Measurements from ENCODE around the gene MED13L. TPM values are rescaled to one million over a fixed set of nuclear protein-coding genes. Genes with fewer than 3 reads are reported as not detected.

Gene MED13L
- total and polyA plus RNA-seq, 2 experiments from 2014 or later, result 11.7 to 88.7 TPM

GRCh38 chr12:116165036-116165425, 112.5 kb downstream of the MED13L start:
- Histone ChIP-seq H3K36me3 (ENCODE audit: low read depth) (no peaks in the 10 kb centered on the region), H3K9me2 (ENCODE audit: insufficient read depth) (no peaks in the 10 kb centered on the region), H4K20me1 (ENCODE audit: insufficient read depth) (peaks cover 54% of the 10 kb centered on the region), H3K4me2 (ENCODE audit: unreplicated experiment) (peak overlapping the region; percentile 6), H3K27ac (peak overlapping the region; percentile 38), H3K9me3 (ENCODE audit: low read depth) (no peaks in the 10 kb centered on the region), H2AFZ (no peak overlapping the region), H3K79me2 (ENCODE audit: insufficient read depth) (peaks cover 100% of the 10 kb centered on the region), H3K27me3 (replicated peaks; ENCODE audit: insufficient read depth) (no peaks in the 10 kb centered on the region), H3K9ac (no peak overlapping the region), H3K4me3 (peak overlapping the region; percentile 27; the same call in 1 of the 2 replicates), H3K4me1 (ENCODE audit: insufficient read depth) (peaks cover 56% of the 10 kb centered on the region), H3F3A (ENCODE audit: insufficient read depth) (peaks cover 17% of the 10 kb centered on the region)
- TF ChIP-seq EZH2 (IDR thresholded peaks at IDR 0.05; ENCODE audit: insufficient read depth, poor library complexity, severe bottlenecking) (no peak), EZH2phosphoT487 (IDR thresholded peaks at IDR 0.05; ENCODE audit: insufficient read depth, low read depth) (no peak)
- 54 to 61% methylated on average over 4 of the region's 4 CpGs for WGBS, 2 experiments (ENCODE audit: low coverage in 1 of 2, low lambda C conversion rate in 2 of 2, missing lambda C conversion rate in 2 of 2)
- DNase-seq, result peak; percentile 74
- in situ Hi-C loops (cut with MboI), result no loop called here

- Histone ChIP-seq H3K4me1 (ENCODE audit: insufficient read depth) (peaks cover 62% of the 10 kb centered on the region), H3F3A (ENCODE audit: insufficient read depth) (peaks cover 17% of the 10 kb centered on the region), H3K9me3 (ENCODE audit: low read depth) (no peaks in the 10 kb centered on the region), H3K9me2 (ENCODE audit: insufficient read depth) (no peaks in the 10 kb centered on the region), H3K36me3 (ENCODE audit: low read depth) (no peaks in the 10 kb centered on the region), H3K79me2 (ENCODE audit: insufficient read depth) (peaks cover 100% of the 10 kb centered on the region), H4K20me1 (ENCODE audit: insufficient read depth) (peaks cover 48% of the 10 kb centered on the region), H3K9ac (no peak overlapping the region), H2AFZ (no peak overlapping the region), H3K27ac (peak overlapping the region; percentile 38), H3K4me2 (ENCODE audit: unreplicated experiment) (peak overlapping the region; percentile 6), H3K4me3 (peak overlapping the region; percentile 27; the same call in 1 of the 2 replicates), H3K27me3 (replicated peaks; ENCODE audit: insufficient read depth) (no peaks in the 10 kb centered on the region)
- no peak for TF ChIP-seq EZH2phosphoT487 (IDR thresholded peaks at IDR 0.05; ENCODE audit: insufficient read depth, low read depth)
- no peak for TF ChIP-seq EZH2 (IDR thresholded peaks at IDR 0.05; ENCODE audit: insufficient read depth, poor library complexity, severe bottlenecking)
- DNase-seq, result peak; percentile 54
- in situ Hi-C loops (cut with MboI), result no loop called here
- 21 to 22% methylated on average over 3 of the region's 3 CpGs for WGBS, 2 experiments (ENCODE audit: low coverage in 1 of 2, low lambda C conversion rate in 2 of 2, missing lambda C conversion rate in 2 of 2)
Observed at GRCh38 chr12:116164250-116165035, 113.0 kb downstream of the MED13L start.

- no peak for DNase-seq
- 70 to 74% methylated on average over 3 of the region's 3 CpGs for WGBS, 2 experiments (ENCODE audit: low coverage in 1 of 2, low lambda C conversion rate in 2 of 2, missing lambda C conversion rate in 2 of 2)
- H3K27ac ChIP-seq, result no peak overlapping the region
- H3K9me2 ChIP-seq (ENCODE audit: insufficient read depth), result no peaks in the 10 kb centered on the region
- no peak overlapping the region for H3K4me3 ChIP-seq
- H3K36me3 ChIP-seq (ENCODE audit: low read depth), result no peaks in the 10 kb centered on the region
- peaks cover 70% of the 10 kb centered on the region for H3K4me1 ChIP-seq (ENCODE audit: insufficient read depth)
- H2AFZ ChIP-seq, result no peak overlapping the region
- in situ Hi-C loops (cut with MboI), result no loop called here
- no peaks in the 10 kb centered on the region for H3K9me3 ChIP-seq (ENCODE audit: low read depth)
- no peaks in the 10 kb centered on the region for H3K27me3 ChIP-seq (replicated peaks; ENCODE audit: insufficient read depth)
- H3K9ac ChIP-seq, result no peak overlapping the region
- peaks cover 17% of the 10 kb centered on the region for H3F3A ChIP-seq (ENCODE audit: insufficient read depth)
- TF ChIP-seq EZH2phosphoT487 (IDR thresholded peaks at IDR 0.05; ENCODE audit: insufficient read depth, low read depth) (no peak), EZH2 (IDR thresholded peaks at IDR 0.05; ENCODE audit: insufficient read depth, poor library complexity, severe bottlenecking) (no peak)
- peaks cover 55% of the 10 kb centered on the region for H4K20me1 ChIP-seq (ENCODE audit: insufficient read depth)
- peaks cover 100% of the 10 kb centered on the region for H3K79me2 ChIP-seq (ENCODE audit: insufficient read depth)
- no peak overlapping the region for H3K4me2 ChIP-seq (ENCODE audit: unreplicated experiment)
Observed at GRCh38 chr12:116162071-116162470, 115.4 kb downstream of the MED13L start.

DNA sequence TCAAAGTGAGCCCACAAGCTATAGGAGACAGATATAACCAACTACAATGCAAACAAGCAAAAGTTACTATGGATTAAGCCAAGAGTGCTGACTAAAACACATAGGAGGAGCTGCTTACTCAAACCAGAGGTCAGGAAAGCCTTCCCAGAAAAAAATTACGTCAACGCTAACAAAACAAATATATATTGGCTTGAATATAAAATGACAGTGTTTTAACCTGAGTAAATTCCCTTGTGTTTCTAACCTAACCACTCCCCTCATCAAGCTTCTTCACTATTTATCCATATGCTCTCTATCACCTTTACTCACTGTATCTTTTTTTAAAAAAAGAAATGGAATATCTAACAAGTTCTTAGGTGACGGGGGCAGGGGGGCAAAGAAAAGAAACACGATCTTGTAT, 115.9 kb downstream of the MED13L start:
- Histone ChIP-seq H3K4me2 (ENCODE audit: unreplicated experiment) (no peak overlapping the region), H3F3A (ENCODE audit: insufficient read depth) (peaks cover 17% of the 10 kb centered on the region), H3K9me3 (ENCODE audit: low read depth) (no peaks in the 10 kb centered on the region), H3K9ac (no peak overlapping the region), H3K9me2 (ENCODE audit: insufficient read depth) (no peaks in the 10 kb centered on the region), H2AFZ (no peak overlapping the region), H4K20me1 (ENCODE audit: insufficient read depth) (peaks cover 55% of the 10 kb centered on the region), H3K36me3 (ENCODE audit: low read depth) (no peaks in the 10 kb centered on the region), H3K27me3 (replicated peaks; ENCODE audit: insufficient read depth) (no peaks in the 10 kb centered on the region), H3K27ac (no peak overlapping the region), H3K4me1 (ENCODE audit: insufficient read depth) (peaks cover 66% of the 10 kb centered on the region), H3K79me2 (ENCODE audit: insufficient read depth) (peaks cover 100% of the 10 kb centered on the region), H3K4me3 (no peak overlapping the region)
- no peak for TF ChIP-seq EZH2phosphoT487 (IDR thresholded peaks at IDR 0.05; ENCODE audit: insufficient read depth, low read depth)
- no peak for TF ChIP-seq EZH2 (IDR thresholded peaks at IDR 0.05; ENCODE audit: insufficient read depth, poor library complexity, severe bottlenecking)
- in situ Hi-C loops (cut with MboI), result no loop called here
- 34 to 37% methylated on average over 4 of the region's 4 CpGs for WGBS, 2 experiments (ENCODE audit: low coverage in 1 of 2, low lambda C conversion rate in 2 of 2, missing lambda C conversion rate in 2 of 2)
- DNase-seq, result peak; percentile 73
